ENCODE data around the gene DIRAS2.

DNA sequence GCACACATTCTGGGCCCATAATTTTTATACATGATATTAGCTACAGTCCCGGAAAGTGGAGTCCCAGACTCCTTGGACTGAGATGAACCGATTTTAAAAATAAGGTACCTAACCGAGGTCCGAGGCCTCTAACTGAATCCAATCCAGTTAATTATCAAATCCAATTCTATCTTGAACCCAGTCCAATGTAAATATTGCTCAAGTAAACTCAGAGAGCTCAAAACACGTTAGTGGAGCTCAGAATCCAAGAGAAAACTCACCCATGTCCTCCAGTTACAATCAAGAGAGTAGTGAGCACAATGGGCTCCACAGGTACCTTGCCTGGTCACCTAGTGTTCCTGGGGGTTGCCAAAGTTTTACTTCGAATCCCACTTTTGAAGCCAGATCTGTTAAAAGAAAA is 37.9 kb upstream of the DIRAS2 start:
- TF ChIP-seq, protein P1, sequence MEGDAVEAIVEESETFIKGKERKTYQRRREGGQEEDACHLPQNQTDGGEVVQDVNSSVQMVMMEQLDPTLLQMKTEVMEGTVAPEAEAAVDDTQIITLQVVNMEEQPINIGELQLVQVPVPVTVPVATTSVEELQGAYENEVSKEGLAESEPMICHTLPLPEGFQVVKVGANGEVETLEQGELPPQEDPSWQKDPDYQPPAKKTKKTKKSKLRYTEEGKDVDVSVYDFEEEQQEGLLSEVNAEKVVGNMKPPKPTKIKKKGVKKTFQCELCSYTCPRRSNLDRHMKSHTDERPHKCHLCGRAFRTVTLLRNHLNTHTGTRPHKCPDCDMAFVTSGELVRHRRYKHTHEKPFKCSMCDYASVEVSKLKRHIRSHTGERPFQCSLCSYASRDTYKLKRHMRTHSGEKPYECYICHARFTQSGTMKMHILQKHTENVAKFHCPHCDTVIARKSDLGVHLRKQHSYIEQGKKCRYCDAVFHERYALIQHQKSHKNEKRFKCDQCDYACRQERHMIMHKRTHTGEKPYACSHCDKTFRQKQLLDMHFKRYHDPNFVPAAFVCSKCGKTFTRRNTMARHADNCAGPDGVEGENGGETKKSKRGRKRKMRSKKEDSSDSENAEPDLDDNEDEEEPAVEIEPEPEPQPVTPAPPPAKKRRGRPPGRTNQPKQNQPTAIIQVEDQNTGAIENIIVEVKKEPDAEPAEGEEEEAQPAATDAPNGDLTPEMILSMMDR (tag by site-specific recombination; IDR thresholded peaks at IDR 0.05), result no peak
- TF ChIP-seq ZNF133 (tag by site-specific recombination; IDR thresholded peaks at IDR 0.05) (no peak), OSR2 (tag by site-specific recombination; IDR thresholded peaks at IDR 0.05) (no peak), GLI4 (tag by site-specific recombination; IDR thresholded peaks at IDR 0.05) (no peak), ZNF223 (tag by site-specific recombination; IDR thresholded peaks at IDR 0.05) (no peak)
- TF ChIP-seq, protein P2, sequence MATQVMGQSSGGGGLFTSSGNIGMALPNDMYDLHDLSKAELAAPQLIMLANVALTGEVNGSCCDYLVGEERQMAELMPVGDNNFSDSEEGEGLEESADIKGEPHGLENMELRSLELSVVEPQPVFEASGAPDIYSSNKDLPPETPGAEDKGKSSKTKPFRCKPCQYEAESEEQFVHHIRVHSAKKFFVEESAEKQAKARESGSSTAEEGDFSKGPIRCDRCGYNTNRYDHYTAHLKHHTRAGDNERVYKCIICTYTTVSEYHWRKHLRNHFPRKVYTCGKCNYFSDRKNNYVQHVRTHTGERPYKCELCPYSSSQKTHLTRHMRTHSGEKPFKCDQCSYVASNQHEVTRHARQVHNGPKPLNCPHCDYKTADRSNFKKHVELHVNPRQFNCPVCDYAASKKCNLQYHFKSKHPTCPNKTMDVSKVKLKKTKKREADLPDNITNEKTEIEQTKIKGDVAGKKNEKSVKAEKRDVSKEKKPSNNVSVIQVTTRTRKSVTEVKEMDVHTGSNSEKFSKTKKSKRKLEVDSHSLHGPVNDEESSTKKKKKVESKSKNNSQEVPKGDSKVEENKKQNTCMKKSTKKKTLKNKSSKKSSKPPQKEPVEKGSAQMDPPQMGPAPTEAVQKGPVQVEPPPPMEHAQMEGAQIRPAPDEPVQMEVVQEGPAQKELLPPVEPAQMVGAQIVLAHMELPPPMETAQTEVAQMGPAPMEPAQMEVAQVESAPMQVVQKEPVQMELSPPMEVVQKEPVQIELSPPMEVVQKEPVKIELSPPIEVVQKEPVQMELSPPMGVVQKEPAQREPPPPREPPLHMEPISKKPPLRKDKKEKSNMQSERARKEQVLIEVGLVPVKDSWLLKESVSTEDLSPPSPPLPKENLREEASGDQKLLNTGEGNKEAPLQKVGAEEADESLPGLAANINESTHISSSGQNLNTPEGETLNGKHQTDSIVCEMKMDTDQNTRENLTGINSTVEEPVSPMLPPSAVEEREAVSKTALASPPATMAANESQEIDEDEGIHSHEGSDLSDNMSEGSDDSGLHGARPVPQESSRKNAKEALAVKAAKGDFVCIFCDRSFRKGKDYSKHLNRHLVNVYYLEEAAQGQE (tag by site-specific recombination; IDR thresholded peaks at IDR 0.05), result no peak
- TF ChIP-seq, protein P3, sequence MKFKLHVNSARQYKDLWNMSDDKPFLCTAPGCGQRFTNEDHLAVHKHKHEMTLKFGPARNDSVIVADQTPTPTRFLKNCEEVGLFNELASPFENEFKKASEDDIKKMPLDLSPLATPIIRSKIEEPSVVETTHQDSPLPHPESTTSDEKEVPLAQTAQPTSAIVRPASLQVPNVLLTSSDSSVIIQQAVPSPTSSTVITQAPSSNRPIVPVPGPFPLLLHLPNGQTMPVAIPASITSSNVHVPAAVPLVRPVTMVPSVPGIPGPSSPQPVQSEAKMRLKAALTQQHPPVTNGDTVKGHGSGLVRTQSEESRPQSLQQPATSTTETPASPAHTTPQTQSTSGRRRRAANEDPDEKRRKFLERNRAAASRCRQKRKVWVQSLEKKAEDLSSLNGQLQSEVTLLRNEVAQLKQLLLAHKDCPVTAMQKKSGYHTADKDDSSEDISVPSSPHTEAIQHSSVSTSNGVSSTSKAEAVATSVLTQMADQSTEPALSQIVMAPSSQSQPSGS (tag by site-specific recombination; IDR thresholded peaks at IDR 0.05; ENCODE audit: low read depth), result no peak
- TF ChIP-seq, protein P4, sequence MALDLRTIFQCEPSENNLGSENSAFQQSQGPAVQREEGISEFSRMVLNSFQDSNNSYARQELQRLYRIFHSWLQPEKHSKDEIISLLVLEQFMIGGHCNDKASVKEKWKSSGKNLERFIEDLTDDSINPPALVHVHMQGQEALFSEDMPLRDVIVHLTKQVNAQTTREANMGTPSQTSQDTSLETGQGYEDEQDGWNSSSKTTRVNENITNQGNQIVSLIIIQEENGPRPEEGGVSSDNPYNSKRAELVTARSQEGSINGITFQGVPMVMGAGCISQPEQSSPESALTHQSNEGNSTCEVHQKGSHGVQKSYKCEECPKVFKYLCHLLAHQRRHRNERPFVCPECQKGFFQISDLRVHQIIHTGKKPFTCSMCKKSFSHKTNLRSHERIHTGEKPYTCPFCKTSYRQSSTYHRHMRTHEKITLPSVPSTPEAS (tag by site-specific recombination; IDR thresholded peaks at IDR 0.05), result no peak

Data from HEK293 (cell line).